SK-N-SH (cell line): ENCODE data around the gene FGL2.

Experiments
- CTCF ChIP-seq: fragments of 200-600 bp; sonication (generic); IDR thresholded peaks from 2 replicates; pipeline ENCODE4 v1.6.1; 2017; ENCODE audit warnings: antibody characterized with exemption, mild to moderate bottlenecking, moderate library complexity
- EP300 ChIP-seq, 2 experiments: IDR thresholded peaks; 2 replicates each; pipeline versions ENCODE4 v1.4.0 to v1.6.1; 2012; ENCODE audit warnings: borderline replicate concordance in 1 of 2, low read depth in 1 of 2, low read length in 1 of 2
- EZH2phosphoT487 ChIP-seq: fragments of 200-600 bp; sonication (generic); IDR thresholded peaks from 2 replicates; pipeline ENCODE4 v1.6.1; 2017; ENCODE audit warnings: low read depth, mixed run types, mild to moderate bottlenecking, antibody characterized with exemption, moderate library complexity, borderline replicate concordance
- POLR2AphosphoS5 ChIP-seq: IDR thresholded peaks from 2 replicates; pipeline ENCODE4 v1.6.1; 2012; ENCODE audit warnings: low read depth, low read length
- RAD21 ChIP-seq: IDR thresholded peaks from 2 replicates; pipeline ENCODE4 v1.6.1; 2012; ENCODE audit warnings: mild to moderate bottlenecking, low read length
- TF ChIP-seq, protein P1 (sequence below): IDR thresholded peaks from 2 replicates; pipeline ENCODE4 v1.4.0; 2012; ENCODE audit warnings: low read depth
- TF ChIP-seq, protein P2 (sequence below): IDR thresholded peaks from 2 replicates; pipeline ENCODE4 v1.4.0; 2012; ENCODE audit warnings: low read depth, borderline replicate concordance

DNA sequence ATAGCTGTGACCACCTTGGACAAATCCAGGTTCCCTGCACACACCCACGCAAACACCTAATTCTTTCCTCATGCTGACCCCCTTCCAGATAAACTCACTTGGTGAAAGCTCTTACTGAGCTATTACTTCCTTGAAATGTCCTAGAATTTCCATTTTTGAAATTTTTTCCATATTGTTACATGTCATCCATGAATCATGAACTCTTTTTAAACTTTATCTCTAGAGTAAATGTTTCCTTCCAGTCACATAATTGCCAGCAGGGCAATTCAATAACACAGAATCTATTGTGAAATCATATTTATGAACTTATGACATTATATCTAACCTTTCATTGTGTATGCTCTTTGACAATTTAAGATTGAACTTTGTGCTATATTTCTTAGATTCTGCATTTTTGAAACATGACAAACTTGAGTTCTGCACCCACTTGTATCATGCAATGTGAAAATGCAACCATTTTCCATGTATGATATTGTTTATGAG lies 26.8 kb upstream of the FGL2 start:
- TF ChIP-seq CTCF (no peak), EP300 (IDR thresholded peaks at IDR 0.05; ENCODE audit: borderline replicate concordance in 1 of 2, low read depth in 1 of 2, low read length in 1 of 2) (no peak), RAD21 (no peak), POLR2AphosphoS5 (no peak), EZH2phosphoT487 (no peak)
- TF ChIP-seq, protein P1, sequence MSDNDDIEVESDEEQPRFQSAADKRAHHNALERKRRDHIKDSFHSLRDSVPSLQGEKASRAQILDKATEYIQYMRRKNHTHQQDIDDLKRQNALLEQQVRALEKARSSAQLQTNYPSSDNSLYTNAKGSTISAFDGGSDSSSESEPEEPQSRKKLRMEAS, result no peak
- TF ChIP-seq, protein P2, sequence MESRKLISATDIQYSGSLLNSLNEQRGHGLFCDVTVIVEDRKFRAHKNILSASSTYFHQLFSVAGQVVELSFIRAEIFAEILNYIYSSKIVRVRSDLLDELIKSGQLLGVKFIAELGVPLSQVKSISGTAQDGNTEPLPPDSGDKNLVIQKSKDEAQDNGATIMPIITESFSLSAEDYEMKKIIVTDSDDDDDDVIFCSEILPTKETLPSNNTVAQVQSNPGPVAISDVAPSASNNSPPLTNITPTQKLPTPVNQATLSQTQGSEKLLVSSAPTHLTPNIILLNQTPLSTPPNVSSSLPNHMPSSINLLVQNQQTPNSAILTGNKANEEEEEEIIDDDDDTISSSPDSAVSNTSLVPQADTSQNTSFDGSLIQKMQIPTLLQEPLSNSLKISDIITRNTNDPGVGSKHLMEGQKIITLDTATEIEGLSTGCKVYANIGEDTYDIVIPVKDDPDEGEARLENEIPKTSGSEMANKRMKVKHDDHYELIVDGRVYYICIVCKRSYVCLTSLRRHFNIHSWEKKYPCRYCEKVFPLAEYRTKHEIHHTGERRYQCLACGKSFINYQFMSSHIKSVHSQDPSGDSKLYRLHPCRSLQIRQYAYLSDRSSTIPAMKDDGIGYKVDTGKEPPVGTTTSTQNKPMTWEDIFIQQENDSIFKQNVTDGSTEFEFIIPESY, result no peak
